ENCODE results near the gene SOBP.

GRCh38 chr6:107602321-107603005, 112.5 kb downstream of the SOBP start:
- no peak for TF ChIP-seq EP300 (IDR thresholded peaks at IDR 0.05)
- no peak for TF ChIP-seq CTCF (IDR thresholded peaks at IDR 0.05)
